Measurements from ENCODE around the gene ANXA1.

DNA sequence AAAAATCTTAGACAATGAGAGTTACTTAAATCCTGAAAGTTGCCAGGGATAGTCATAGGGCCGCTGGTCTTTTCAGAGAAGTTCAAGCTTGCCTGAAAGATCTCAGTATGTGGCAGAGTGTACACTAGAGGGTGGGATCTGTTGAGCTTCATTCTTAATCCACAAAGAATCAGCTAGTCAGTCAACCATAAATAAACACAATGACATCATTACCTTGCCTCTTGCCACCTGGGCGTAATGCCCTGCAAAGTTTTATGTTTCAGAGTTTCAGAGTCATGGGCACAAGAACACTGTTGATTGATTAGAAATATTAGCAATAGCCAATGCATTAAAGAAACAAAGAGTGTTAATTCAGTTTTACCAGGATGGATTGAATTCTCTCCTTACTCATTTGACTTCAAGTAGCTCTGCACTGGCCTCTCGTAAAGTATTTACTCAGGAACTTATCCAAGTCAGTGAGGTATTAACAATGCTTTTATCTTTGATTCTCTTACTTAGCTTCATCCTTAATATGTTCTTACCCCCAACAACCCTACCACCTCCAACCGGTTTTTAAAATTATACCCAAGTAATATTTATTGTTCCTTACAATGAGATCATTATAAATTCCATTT is 14.3 kb upstream of the ANXA1 start:
- TF ChIP-seq, protein P1, sequence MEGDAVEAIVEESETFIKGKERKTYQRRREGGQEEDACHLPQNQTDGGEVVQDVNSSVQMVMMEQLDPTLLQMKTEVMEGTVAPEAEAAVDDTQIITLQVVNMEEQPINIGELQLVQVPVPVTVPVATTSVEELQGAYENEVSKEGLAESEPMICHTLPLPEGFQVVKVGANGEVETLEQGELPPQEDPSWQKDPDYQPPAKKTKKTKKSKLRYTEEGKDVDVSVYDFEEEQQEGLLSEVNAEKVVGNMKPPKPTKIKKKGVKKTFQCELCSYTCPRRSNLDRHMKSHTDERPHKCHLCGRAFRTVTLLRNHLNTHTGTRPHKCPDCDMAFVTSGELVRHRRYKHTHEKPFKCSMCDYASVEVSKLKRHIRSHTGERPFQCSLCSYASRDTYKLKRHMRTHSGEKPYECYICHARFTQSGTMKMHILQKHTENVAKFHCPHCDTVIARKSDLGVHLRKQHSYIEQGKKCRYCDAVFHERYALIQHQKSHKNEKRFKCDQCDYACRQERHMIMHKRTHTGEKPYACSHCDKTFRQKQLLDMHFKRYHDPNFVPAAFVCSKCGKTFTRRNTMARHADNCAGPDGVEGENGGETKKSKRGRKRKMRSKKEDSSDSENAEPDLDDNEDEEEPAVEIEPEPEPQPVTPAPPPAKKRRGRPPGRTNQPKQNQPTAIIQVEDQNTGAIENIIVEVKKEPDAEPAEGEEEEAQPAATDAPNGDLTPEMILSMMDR (IDR thresholded peaks at IDR 0.05; ENCODE audit: low read depth, low read length): no peak
- TF ChIP-seq POLR2A (IDR thresholded peaks at IDR 0.05; ENCODE audit: extremely low read depth, insufficient read length) (no peak), MYC (IDR thresholded peaks at IDR 0.05; ENCODE audit: low read depth, low read length) (no peak)
- TF ChIP-seq, protein P2, sequence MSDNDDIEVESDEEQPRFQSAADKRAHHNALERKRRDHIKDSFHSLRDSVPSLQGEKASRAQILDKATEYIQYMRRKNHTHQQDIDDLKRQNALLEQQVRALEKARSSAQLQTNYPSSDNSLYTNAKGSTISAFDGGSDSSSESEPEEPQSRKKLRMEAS (IDR thresholded peaks at IDR 0.05; ENCODE audit: low read depth, low read length): no peak
